HG02610 (cell line): ENCODE results near the gene QKI.
"Not testable (repeated sequence)": the region's sequence is repeated elsewhere in the genome, so short reads cannot be mapped to it uniquely, and the experiment has no call there.

Experiments
- ATAC-seq: cut with Tn5 transposase; IDR thresholded peaks from one replicate; pipeline ENCODE4 v1.9.1; 2021; ENCODE audit warnings: mild to moderate bottlenecking, moderate library complexity; ENCODE audit not compliant: unreplicated experiment

Gene QKI

DNA sequence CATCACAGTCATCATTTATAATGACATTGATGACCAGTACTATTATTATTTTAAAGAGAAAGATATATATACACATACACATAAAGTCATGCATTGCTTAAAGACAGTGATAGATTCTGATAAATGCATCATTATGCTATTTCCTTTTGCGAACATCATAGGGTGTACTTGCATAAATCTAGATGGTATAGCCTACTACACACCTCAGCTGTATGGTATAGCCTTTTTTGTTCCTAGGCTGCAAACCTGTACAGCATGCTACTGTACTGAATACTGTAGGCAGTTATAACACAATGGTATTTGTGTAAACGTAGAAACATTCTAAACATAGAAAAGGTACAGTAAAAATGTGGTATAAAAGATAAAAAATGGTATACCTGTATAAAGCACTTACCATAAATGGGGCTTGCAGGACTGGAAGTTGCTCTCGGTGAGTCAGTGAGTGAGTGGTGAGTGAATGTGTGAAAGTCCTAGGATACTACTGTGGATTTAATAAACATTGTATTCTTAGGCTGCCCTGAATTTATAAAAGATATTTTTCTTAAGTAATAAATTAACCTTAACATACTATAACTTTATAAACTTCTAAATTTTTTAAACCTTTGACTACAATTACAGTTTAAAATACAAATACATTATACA, 23.9 kb downstream of the QKI start:
- no peak for ATAC-seq

DNA sequence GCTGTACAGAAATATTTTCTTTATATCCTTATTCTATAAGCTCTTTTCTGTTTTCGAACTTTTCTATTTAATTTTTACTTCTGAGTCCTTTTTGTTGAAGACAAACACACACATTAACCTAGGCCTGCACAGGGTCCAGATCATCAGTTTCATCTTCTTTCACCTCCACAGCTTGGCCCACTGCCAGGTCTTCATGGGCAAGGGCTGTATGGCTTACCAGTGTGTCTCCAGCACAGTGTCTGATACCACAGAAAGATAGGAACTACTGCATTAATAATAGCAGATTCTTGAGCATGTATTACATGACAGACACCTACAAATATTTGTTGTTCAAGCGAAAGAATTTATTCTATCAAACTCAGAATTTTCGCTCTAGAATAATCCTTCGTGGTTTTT, 24.4 kb downstream of the QKI start:
- ATAC-seq: no peak

DNA sequence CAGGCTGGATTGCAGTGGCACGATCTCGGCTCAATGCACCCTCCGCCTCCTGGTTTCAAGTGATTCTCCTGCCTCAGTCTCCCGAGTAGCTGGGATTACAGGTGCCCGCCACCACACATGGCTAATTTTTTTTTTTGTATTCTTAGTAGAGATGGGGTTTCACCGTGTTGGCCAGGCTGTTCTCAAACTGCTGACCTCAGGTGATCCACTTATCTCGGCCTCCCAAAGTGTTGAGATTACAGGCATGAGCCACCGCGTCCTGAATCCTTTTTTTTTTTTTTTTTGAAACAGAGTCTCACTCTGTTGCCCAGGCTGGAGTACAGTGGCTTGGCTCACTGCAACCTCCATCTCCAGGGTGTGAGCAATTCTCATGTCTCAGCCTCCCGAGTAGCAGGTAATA, 24.9 kb downstream of the QKI start:
- not testable (repeated sequence) for ATAC-seq

DNA sequence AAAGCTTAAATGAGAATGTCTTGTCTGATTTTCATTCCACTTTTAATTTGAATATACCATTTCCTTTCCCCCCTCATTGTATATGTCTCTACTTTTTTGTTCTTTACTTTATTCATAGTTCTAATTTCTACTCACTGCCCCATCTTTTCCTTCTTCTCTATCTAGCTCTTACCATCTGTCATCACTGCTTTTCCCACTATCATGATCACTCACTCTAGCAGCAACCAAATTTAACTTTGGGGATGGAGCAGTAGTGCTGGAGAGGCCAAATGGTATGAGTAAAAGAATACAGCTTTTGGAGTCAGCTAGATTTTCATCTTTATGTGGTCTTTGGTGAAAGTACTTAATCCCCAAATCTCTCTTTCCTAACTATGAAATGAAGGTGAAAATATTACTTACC, 25.5 kb downstream of the QKI start:
- ATAC-seq: no peak

DNA sequence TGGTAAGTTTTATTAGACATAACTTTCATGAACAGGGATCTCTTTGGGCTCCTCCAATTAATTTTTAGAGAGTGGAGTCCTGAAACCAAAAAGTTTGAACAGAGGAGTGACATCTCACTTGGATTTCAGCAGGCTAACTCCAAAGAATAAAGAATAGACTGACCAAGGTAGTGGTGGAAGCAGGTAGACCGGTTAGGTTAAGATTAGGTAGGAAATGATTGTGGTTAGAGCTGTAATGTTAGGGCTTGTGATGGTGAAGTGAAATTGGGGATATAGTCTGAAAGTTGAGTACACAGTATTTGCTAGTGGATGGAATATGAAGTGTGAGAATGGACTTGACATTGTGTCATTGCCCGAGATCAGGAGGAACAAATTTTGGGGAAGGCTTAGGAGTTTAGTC, 27.8 kb downstream of the QKI start:
- ATAC-seq: no peak

DNA sequence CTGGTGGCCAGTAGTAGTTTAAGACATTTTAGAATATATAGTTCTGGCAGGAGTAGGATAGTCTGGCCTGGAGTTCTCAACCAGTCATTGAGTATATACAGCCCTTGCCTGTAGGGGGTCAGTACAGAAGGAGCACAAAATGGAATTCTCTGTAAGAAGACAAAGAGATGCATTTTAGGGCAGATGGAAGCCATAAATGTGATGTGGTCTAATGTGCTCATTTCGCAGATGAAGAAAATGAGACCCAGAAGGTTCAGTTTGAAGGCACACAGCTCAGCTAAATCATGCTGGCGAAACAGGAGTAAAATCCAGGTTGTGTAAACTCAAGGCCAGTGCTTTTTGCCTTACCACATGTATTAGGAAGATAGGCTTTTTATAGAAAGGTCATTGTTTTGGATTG, 29.6 kb downstream of the QKI start:
- ATAC-seq: no peak

DNA sequence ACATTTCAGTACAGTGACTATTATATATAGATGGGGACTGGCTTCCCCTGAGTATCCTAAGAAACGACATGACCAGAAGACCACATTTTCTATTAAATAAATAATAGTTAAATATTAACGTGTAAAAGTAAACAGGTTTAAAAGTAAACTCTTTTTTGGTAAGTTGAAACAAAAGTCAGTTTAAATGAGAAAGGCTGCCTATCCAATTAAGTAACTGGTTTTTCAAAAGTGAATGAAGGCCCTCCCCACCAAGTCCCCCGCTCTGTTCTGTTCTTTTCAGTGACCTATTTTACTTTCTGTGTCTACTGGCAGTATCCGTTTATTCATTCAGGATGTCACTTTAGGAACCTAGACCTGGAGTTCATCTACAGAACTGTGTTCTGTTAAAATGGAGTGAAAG, 32.0 kb downstream of the QKI start:
- no peak for ATAC-seq

DNA sequence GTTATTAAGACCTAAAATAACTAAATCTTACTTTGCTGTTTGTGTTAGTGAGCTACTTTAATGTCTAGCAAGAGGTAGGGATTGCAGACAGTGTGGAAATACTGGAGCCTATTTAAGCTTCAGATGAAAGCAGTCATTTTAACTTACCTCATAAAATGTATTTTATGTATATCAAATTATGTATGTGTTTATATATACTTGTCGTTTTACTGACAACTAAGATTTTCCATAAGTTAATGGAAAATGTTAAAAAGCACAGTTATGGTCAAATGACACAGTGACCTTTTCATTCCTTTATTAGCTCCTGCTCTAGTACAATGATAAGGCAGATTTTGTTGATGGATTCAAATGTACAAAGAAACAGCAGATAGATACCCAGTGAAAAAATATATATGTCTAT, 34.6 kb downstream of the QKI start:
- ATAC-seq: no peak

DNA sequence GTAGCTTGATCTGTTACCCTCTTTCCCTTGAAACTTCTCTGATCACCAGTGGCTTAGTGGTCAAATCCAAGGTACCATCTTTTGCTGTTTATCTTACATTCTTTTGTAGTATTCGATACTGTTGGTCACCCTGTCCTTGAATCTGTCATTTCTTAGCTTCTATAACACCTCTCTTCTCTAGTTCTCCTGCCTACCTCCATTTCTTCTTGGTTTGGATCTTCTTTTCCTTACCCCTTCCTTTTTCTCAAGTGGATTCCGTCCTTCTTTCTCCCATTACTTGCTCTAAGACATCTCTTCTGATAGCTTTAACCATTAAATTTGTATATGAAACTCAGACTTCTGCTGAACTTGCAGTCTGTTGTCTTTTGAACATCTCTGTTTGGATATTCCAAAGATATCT, 39.9 kb downstream of the QKI start:
- ATAC-seq: no peak

DNA sequence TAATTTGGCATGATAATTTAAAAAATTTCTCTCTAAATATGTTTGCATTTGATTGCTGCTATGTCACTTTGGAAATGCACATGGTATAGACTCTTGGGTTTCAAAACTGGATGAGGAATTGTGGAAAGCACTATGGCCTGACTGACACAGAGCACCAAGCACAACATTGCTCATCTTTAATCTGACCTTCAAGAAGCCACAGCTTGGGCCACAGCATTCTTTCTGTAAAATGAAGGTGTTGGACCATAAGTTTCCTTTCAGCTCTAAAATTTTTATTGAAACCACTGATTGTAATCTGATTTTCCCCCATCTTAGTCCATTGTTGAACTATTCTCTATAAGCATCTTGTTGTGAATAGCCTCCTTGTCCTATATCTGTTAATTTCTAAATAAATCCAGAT, 41.0 kb downstream of the QKI start:
- no peak for ATAC-seq

DNA sequence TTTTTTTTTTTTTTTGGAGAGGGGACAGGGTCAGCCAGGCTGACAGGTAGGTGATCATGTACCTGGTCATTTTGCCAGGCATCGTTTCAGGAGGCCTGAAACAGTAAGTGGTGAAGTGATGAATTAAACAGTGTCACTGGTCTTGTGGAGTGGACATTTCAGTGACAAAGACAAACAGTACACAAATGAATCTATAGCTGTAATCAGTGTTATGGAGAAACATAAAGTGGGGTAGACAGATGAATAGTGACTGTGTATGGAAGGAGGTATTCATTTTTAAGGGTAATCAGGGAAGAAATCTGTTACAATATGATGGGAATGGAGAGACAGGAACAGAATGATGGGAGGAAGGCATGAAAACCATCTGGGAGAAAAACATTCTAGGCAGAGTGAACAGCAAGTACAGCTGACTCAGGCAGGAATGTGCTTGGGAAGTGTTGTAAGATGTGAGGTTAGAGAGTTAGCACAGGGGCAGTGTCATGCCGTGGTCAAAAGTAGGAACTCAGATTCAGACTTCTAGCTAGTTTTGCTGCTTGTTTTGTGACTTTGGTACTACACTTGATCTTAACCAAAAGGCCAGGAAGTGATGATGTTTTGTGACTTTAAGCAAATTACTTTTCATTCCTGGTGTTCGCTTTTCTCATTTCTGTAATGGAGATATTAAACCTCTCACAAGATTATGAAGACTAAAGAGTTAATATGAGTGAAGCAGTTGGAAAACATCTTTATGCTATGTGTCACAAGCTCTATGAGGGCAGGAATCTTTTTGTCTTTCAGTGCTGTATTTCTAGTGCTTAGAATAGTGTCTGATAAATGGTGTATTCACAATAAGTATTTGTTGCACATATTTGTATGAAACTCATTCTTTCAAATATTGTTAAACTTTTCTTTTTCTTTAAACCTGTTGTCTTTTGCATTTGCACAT, 43.4 kb downstream of the QKI start:
- ATAC-seq: no peak

DNA sequence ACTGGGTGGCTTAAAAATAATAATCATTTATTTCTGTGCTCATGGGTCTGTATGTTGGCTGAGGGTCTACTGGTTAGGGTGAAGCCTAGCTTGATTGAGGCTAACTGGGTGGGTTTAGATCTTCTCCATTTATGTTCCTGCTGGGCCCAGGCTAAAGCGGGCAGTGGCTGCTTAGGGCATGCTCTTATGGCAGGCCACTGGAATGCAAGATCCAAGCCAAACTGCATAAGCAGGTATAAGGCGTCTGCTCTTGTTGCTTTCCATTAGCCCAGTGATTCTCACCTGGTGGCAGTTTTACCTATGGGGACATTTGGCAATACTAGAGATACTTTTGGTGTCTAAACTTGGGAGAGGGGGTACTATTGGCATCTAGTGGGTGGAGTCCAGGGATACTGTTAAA, 44.5 kb downstream of the QKI start:
- no peak for ATAC-seq

DNA sequence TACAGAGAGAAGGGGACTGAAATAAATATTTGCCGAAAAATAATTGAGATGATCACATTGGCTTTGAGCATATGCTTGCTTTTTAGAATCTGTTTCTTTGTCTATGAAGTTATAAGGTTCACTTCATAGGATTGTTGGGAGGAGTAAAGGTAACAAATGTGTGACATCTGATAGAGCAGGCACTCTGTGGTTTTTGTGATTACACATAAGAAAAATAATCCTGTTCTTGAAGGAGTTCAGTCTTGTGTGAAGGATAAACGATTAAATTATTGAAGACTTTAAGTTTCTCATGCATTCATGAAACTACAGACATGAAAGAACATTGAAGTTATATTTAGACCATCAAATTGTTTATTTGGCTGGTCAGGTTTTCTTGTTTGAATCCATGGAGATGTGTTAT, 45.0 kb downstream of the QKI start:
- no peak for ATAC-seq

DNA sequence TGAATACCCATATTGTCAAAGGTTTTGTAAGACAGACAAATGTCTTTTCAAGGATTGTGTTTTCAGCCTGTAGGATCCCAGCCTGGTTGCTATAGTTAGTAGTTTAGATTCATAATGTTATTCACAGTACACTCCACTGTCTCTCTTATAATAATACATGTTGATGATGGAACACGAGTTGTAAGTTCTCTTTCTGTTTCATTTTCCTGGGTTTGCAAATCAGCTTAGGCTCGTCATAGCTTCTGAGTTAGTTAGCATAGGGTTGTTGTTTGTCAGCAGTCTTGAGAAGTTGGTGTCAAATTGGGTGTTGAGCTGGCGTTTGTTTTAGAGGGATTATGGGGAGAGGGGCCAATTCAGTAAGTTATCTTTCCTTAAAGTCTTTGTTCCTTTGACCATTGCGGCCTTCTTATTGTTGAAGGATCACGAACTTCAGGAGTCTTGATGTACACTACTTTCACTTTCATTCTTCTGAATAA, 45.8 kb downstream of the QKI start:
- peak; percentile 91 for ATAC-seq

DNA sequence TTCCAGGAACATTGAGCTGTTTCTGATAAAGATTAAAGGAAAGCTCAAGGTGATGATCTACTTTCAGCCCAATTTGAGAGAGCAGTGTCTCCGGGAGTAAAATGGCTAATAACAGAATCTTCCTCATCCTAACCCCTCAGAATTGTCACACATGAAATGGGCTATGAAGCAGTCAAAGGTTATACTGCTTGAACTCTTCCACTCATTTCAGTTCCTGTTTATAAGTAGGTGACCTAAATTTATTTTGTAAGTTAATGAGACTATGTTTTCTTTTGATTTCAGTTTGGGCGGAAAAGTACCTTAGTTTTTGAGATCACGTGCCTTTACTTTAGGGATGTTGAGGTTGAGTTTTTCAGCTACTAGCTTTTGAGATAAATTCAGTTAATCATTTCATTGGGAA, 47.2 kb downstream of the QKI start:
- ATAC-seq: no peak

DNA sequence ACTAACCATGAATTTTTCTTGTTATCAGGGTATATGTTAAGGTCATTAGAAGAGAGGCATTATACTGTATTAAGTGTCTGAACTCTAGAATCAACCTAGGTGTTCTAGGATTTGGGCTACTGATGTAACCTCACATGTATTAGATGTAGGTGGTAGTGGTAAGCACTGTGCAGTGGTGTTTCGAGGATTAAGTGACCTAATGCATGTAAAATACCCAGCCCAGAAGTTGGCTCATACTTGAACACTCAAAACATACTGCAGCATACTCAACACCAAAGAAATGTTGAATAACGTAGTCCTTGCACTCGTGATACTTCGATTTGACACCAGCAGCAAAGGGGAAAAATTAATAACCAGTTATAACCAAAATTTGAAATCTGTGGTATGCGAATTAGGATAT, 48.7 kb downstream of the QKI start:
- ATAC-seq: no peak

DNA sequence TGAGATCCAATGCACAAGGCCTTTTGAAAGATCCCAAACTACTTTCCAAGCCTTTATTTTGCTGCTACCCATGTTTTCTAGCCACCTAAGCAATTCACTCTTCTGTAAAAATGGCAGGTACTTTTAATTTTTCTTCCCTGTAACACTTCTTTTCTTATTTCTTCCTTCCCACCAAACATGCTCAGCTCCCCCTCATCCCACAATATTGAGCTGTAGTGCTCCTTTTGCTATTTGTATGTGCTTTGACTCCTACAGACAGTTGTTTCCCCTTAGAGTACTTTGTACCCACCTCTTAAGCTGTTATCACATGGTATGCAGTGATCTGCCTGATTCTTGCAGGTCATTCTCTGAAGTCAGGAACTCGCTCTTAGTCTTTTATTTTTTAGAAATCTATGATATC, 49.3 kb downstream of the QKI start:
- no peak for ATAC-seq

DNA sequence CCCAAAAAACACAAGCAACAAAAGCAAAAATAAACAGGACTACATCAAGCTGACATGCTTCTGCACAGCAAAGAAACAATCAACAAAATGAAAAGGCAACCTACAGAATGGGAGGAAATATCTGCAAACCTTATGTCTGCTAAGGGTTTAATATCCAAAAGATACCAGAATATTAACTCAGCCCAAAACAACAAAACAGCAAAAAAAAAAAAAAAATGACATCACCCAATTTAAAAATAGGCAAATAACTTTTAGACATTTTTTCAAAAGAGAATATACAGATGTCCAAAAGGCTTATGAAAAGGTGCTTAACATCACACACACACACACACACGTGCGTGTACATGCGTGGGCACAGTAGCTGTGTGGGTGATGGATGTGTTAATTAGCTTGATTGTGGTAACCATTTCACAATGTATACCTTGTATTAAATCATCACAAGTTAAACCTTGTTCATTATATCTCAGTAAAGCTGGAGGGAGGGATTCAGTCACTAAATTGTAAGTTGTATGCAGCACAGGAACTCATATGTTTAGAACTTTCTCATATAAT, 52.4 kb downstream of the QKI start:
- ATAC-seq: no peak

DNA sequence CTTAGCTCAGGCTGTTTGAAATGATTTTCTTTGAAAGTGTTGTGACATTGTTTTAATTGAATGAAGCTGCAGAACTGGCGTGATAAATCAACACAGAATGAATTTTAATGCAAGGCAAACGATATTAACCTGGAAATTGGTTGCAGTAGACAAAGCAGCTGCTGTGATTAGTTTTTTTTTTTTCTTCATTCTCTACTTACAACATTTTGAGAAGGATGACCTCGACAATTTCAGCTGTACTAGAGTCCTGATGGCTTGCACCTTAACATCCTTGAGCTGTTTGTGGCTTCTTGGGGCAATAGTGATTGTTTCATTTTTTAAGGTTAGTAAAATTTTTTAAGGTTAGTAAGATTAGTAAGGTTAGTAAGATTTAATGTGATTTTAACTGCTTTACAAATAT, 54.2 kb downstream of the QKI start:
- ATAC-seq: no peak

DNA sequence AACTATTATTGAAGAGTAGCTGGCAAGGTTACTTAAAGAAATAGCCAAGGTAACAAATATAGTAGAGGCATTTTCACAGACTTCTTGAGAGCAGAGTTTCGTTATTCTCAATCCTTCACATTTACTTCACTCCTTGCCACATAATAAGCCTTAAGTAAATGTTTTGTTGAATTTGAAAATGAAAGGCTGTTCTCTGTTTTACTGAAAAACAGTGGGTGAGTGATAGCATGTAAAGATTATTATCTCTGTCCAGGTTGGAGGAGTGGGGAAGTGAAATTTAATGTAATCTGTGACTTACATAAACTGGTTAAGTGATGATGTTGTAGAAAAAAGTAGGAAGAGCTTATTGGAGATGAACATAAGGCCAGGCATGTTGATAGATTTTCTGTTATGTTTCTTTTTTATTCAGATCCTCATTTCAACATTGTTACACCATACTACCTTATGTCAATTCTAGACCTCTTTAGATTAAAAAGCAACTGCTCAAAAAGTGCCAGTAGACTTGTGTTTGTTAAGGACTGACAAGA, 55.0 kb downstream of the QKI start:
- no peak for ATAC-seq

DNA sequence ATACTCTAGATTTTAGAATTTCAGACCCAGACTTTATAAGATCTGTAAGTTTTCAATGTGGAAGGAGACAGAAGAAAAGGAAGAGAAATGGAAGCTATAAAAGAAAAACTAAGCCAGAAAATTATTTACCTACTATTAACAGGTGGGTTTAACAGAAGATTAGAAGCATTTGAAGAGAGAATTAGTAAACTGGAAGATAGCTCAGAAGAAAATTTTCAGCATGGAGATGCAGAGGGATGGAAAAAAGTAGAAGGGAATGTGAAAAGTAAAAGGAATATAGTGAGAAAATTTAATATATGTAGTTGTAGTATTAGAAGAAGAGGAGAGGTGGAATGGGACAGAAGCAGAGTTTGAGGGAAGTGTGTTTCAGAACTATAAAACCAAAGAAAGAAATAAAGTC, 56.1 kb downstream of the QKI start:
- ATAC-seq: no peak

DNA sequence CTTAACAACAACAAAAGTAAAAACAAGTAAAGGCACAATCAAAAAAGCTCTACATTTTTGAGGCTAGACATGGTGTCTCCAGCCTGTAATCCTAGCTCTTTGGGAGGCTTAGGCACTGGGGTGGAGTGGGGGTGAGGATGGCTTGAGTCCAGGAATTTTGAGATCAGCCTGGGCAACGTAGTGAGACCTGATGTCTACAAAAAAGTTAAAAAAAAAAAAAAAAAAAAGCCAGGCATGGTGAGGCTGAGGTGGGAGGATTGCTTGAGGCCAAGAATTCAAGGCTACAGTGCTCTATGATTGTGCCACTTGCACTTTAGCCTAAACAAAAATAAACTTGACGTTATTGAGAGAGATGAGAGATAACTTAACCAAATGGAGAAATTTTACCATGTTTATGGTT, 60.1 kb downstream of the QKI start:
- no peak for ATAC-seq
